GM19025 (cell line): ENCODE measurements around the gene DDN.

Source experiments
- ATAC-seq: cut with Tn5 transposase; IDR thresholded peaks from one replicate; pipeline ENCODE4 v1.9.1; 2021; ENCODE audit warnings: mild to moderate bottlenecking, low read depth, moderate library complexity; ENCODE audit not compliant: unreplicated experiment

DDN gene

DNA sequence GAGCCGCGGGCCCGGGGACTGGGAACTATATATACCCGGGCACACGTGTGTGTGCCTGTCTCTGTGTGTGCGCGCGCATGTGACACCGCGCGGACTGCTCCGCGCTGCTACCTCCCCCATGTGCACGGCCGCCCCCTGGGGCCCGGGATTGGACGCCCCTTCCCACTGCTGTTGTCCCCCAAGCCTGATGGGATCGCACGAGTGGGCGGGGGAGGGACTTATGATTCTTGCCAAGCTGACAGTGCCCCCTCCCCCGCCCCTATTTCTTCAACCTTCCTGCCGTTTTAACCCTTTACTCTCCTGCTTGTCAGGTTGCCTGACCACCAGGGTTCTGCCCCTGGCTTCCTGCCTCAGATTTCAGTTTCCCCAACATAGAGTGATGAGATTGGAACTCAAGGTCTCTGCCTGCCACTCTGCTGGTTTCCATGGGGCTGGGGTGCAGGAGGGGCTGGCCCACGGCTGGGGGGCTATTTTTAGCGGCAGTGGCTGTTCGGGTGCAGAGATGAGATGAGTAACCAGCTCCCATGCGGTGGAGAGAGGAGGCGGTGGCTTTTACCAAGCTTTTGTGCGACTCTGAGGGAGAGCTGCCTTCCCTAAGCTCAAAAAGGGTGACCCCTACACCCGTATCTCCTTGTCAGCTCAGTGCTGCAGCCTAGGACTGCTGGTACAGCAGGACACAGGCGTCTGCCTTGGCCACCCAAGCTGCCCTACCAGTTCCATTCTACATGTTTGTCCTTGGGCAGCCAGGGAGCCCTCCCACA is at the start of gene DDN:
DDN (minus strand) TSS at position 5 of the 761 bp plus-strand sequence. CDS start 88 bp downstream, outside the sequence.
- ATAC-seq, result no peak

GRCh38 chr12:49048953-49049352 is 49.8 kb upstream of the DDN start:
- no peak for ATAC-seq

GRCh38 chr12:49046129-49046895 is 47.1 kb upstream of the DDN start:
- no peak for ATAC-seq

GRCh38 chr12:49044660-49045059 is 45.5 kb upstream of the DDN start:
- no peak for ATAC-seq

DNA sequence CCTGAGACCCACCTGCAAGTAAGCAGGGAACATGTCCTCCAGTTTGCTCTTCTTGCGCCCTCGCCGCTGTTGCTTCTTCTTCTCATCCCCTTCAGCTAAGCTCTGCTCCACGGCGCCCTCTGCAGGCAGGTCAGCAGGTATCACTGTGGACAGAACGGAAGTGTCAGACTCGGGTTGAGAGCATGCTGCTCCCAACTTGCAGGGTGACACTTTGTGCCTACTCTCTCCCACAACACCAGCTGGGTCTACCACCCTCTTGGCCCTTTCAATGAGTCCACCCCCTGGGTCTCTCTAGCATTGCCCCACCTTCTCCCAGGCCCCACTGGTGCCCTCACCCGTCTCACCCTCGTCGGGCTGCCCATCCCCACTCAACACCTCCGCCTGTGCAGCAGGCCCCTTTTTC is 44.7 kb upstream of the DDN start:
- ATAC-seq, result no peak

DNA sequence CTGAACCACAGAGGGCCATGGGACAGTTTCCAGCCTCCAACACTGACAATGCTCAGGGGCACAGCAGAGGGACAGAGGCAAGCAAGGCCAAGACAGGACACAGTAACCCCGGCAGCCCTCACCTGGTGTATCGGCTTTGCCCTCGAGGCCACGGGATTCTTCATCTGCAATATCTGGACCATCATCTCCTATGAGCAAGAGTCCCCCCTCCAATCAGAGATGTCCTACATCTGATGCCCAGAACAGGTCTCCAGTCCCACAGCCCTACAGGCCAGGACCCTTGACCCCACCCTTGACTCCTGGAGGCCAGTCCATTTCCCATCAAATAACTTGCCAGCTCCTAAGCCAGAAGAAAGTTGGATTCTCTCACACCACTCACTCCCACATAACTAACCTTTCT is 44.1 kb upstream of the DDN start:
- no peak for ATAC-seq

- no peak for ATAC-seq
These were observed 42.8 kb upstream of the DDN start for GRCh38 chr12:49041881-49042484.

- no peak for ATAC-seq
These were observed 42.1 kb upstream of the DDN start for GRCh38 chr12:49041036-49041880.

GRCh38 chr12:49040364-49040855 is 41.2 kb upstream of the DDN start:
- ATAC-seq, result no peak

DNA sequence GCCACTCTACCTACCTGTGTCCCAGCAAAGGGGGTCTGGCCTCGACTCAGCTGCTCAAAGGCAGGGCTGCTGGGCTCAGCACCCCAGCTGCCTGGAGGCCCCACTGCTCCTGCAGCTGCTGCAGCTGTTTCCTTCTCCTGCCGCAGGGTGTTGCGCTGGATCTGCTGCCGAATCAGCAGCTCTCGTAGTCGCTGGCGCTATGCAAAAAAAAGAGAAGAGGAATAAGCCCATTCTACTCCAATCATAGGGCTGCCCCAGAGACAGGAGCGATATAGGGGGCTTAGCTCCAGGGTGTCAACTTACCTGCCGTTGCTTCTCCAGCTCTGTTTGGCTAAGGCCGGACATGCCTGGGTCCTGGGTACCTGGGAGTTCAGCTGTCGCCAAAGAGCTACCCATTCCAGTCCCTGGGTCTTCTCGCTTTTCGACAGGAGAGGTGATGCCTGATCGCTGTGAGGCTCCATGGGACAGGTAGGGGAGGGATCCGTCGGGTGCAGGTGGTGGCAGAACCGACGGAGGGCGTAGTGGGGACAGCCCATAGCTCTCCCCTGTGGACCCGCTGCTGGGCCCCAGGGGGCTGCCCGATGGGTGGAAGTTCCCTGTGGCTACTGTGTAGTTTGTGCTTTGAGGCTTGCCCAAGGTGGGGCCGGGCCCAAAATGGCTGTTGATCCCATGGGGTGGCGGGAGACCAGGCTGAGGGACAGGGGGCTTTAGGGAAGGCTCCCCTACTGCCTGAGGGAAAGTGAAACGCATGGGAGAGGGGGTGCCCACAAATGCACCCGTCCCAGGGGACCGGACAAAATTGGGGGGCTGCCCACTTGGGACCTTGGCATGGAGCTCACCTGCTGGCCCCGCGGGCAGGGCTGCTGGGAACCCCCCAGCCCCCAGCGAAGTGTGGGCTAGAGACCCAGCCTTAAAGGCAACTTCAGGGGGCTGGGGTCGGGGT is 40.5 kb upstream of the DDN start:
- no peak for ATAC-seq

GRCh38 chr12:49038291-49038955 is 39.2 kb upstream of the DDN start:
- no peak for ATAC-seq

- ATAC-seq, result no peak
These were observed 38.7 kb upstream of the DDN start for GRCh38 chr12:49037947-49038237.

DNA sequence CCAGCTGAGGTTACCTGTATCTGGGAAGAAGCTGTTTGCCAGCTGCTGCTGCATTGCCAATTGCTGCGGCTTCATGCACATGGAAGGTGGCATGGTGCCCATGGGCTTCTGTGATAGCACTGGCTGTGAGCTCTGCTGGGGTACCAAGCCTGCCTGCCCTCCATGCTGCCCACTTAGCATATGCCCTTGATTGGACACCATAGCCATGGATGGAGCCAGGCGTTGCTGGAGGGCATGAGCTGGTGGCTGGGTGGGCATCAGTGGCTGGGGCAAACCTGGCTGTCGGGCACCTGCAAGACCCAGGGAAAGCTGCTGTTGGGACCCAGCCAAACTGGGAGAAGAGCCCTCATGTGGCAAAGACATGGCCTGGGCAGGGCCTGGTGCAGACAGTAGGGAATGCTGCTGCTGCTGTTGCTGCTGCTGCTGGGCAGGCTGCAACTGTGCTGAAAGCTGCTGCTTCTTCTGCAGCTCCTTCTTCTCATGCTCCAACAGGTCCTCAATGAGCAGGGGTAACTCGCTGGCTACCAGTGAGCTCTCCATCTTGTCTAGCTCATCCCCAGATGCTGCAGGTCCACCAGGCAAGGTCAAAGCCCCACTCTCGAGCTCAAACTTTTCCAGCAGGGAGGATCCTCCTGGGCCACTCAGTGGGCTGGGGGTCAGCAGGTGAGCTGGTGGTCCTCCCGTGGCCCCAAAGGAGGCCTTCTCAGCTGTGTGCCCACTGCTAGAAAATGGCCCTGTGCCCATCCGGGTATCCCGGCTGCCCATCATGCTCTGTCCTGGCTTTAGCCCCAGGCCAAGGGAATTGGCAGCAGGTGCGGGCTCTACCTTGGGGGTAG is 38.2 kb upstream of the DDN start:
- no peak for ATAC-seq

DNA sequence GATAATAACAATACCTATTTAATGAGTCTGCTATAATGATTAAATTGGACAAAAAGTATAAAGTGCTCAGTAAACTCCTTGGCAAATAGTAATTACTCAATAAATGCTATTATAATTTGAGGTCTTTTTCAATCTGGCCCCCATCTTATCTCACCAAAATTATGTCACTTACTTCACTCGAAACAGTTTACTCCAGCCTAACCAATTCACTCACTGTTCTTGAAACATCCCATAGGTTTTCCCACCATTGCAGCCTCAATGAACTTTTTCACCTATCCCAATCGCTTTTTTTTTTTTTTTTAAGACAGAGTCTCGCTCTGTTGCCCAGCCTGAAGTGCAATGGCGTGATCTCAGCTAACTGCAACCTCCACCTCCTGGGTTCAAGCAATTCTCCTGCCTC is 36.9 kb upstream of the DDN start:
- no peak for ATAC-seq

- ATAC-seq, result no peak
These were observed 35.1 kb upstream of the DDN start for GRCh38 chr12:49034286-49034622.

DNA sequence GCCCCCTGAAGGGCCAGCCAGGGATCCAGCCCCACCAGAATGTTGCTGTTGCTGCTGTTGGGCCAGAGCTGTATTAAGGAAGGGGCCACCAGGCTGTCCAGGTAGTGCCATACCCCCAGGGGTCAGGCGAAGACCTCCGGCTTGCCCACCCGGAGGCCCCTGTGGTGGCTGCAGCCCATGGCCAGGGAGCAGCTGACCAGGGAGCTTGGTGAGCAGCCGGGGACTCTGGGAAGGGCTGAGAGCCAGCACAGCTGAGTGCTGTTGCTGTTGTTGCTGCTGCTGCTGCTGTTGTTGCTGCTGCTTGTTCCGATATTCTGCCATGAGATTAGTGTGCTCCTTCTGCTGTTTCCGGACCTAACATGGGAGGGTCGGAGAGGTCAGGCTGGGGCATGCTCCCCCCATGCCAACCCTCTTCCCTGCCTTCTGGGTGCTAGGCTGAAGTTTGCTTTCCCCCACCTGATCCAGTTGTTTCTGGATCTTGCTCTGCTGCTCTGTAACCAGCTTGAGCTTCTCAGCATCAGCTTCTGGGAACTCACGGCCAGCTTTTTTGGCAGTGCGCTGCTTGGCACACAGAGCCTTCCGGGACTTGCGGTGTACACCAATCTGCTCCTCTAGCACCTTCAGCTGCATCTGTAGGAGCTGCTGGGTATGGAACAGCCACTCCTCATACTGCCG is 34.6 kb upstream of the DDN start:
- no peak for ATAC-seq

GRCh38 chr12:49032679-49033447 is 33.7 kb upstream of the DDN start:
- ATAC-seq, result no peak
